Gastrocnemius medialis (tissue), 4 donors: ENCODE measurements around the gene MILR1. TPM values are rescaled to one million over a fixed set of nuclear protein-coding genes. Genes with fewer than 3 reads are reported as not detected.

Experiments
- ATAC-seq, 2 donors: fragments of 150-250 bp; one replicate each; pipeline ENCODE4 v1.9.1; 2016
- DNase-seq, 2 donors: peaks; one replicate each; pipeline ENCODE4 v3.0.0-alpha.2; 2019
- H3K27ac ChIP-seq, 4 donors: fragments of 200-600 bp; sonication (generic); 1 replicate in 1 of 4; 2 replicates in 3 of 4; pipeline ENCODE4 v1.5.1; 2016 to 2018; ENCODE audit warnings: mild to moderate bottlenecking in 2 of 4, moderate library complexity in 1 of 4
- H3K27me3 ChIP-seq, 3 donors: fragments of 200-600 bp; sonication (generic) in 2 of 3; 1 replicate in 1 of 3; 2 replicates in 2 of 3; pipeline versions ENCODE4 v1.5.1 to v1.6.0; 2016 to 2019; ENCODE audit warnings: mild to moderate bottlenecking in 1 of 3, moderate library complexity in 1 of 3
- H3K36me3 ChIP-seq, 2 donors: fragments of 200-600 bp; sonication (generic) in 1 of 2; one replicate each; pipeline ENCODE4 v1.5.1; 2017 to 2018
- H3K4me1 ChIP-seq, 2 donors: fragments of 200-600 bp; sonication (generic) in 1 of 2; one replicate each; pipeline ENCODE4 v1.5.1; 2016 to 2017; ENCODE audit warnings: mild to moderate bottlenecking in 2 of 2
- H3K4me3 ChIP-seq, 4 donors: fragments of 200-600 bp; sonication (generic) in 3 of 4; 1 replicate in 1 of 4; 2 replicates in 3 of 4; pipeline ENCODE4 v1.5.1; 2016 to 2019; ENCODE audit warnings: mild to moderate bottlenecking in 2 of 4
- H3K9me3 ChIP-seq, 3 donors: fragments of 200-600 bp; sonication (generic) in 2 of 3; 1 replicate in 1 of 3; 2 replicates in 2 of 3; pipeline ENCODE4 v1.5.1; 2016 to 2019
- POLR2A ChIP-seq, 2 donors: fragments of 450-650 bp; IDR thresholded peaks; one replicate each; pipeline ENCODE4 v1.6.1; 2017; ENCODE audit warnings: antibody characterized with exemption in 2 of 2, mild to moderate bottlenecking in 2 of 2, moderate library complexity in 2 of 2
- in situ Hi-C, 4 donors: fragments of 200-750 bp; cut with MboI; loops; one replicate each; pipeline versions ENCODE4 v1.15.0 to v1.8.0; 2017; ENCODE audit warnings: low sequenced_read_pairs in 4 of 4
- intact Hi-C: fragments of 100-400 bp; cut with DNase I; formaldehyde crosslinking; loops from one replicate; pipeline ENCODE4 v1.15.1; 2023; ENCODE audit warnings: low total_unique reads
- total RNA-seq, 4 donors: library from RNA; depleted of rRNA; stranded (reverse); fragments of >200 nt; gene quantifications; one replicate each; pipeline versions ENCODE4 v1.1.0 to v1.2.3, GENCODE V29; 2016
- TF ChIP-seq, protein P1 (sequence below), 5 experiments: fragments of 450-650 bp in 3 of 5; fragments of 200-600 bp in 2 of 5; sonication (generic) in 2 of 5; IDR thresholded peaks in 4 of 5; conservative IDR thresholded peaks in 1 of 5; 1 replicate in 4 of 5; 2 replicates in 1 of 5; pipeline ENCODE4 v1.5.1; 2016 to 2019; ENCODE audit warnings: antibody characterized with exemption in 5 of 5, mild to moderate bottlenecking in 3 of 5, moderate library complexity in 3 of 5

Gene MILR1
- total RNA-seq, 4 donors from 2014 or later, result 0.76 to 3.3 (median 2.2) TPM; not detected in 1

DNA sequence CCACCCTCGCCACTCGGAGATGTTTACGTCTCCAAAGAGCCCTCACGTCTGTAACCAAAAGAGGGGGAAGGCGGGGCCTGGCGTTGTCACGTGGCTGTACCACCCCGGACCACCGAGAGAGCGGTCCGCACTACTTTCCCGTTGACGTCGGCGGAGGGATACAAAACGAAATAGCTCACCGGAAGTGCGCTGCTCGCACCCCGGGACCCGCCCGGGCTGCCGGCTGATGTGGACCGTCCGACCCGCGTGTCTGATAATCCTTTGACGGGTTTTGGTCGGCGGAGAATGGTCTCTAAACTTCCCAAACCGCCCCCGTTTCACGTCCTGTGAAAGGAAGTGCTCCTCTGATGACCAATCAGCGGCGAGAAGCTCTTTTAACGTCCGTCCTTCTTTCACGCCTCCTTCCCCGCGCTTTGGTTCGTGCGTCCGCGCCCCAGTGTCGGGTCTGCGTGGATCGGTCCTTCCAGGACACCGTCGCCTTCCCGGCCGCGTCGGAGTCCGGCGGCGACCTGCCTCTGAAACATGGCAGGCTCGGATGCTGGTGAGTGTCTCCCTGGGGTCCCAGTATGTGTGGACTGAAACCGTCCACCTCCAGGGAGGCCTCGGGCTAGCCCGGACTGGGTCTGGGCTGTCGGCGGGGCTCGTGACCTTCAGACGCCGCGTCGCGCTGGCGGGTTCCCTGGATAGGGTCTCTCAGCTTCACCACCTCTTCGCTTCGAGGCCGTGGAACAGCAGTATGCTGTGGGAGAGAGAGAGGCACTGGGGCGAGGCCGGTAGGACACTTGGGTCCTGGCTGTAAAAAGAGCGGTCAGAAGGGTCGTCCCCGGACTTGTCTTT lies 57.9 kb downstream of the MILR1 start, which contains the start of gene CEP95:
CEP95 (plus strand) TSS at position 402 of the 837 bp plus-strand sequence; CDS start at position 523, 121 bp downstream.
- in situ Hi-C loops (loop anchor here in 2 of 4 donors (10.0 to 25.0 kb wide), 2 partner anchors 138 to 669 kb away; partner anchors contain the start of genes FTSJ3 (in 1 of the 2), PSMC5 (in 1 of the 2) and SMARCD2 (in 1 of the 2)), intact Hi-C loops (loop anchor here (1.0 to 10.0 kb wide), 6 partner anchors 9 to 1056 kb away; partner anchors contain the start of genes AXIN2, FTSJ3, POLG2 and PSMC5)
- Histone ChIP-seq H3K9me3 (no peaks in the 10 kb centered on the region), H3K27me3 (no peaks in the 10 kb centered on the region), H3K27ac (peak within 1 kb of the TSS; percentile 97 to 100 (median 99)), H3K4me3 (peak within 1 kb of the TSS; percentile 89 to 98 (median 96)), H3K4me1 (peaks cover 36 to 40% of the 10 kb centered on the region in 2 donors), H3K36me3 (peaks cover 7 to 57% of the 10 kb centered on the region in 2 donors)
- TF ChIP-seq POLR2A (IDR thresholded peaks at IDR 0.05), result peak; percentile 82 to 83
- TF ChIP-seq, protein P1, sequence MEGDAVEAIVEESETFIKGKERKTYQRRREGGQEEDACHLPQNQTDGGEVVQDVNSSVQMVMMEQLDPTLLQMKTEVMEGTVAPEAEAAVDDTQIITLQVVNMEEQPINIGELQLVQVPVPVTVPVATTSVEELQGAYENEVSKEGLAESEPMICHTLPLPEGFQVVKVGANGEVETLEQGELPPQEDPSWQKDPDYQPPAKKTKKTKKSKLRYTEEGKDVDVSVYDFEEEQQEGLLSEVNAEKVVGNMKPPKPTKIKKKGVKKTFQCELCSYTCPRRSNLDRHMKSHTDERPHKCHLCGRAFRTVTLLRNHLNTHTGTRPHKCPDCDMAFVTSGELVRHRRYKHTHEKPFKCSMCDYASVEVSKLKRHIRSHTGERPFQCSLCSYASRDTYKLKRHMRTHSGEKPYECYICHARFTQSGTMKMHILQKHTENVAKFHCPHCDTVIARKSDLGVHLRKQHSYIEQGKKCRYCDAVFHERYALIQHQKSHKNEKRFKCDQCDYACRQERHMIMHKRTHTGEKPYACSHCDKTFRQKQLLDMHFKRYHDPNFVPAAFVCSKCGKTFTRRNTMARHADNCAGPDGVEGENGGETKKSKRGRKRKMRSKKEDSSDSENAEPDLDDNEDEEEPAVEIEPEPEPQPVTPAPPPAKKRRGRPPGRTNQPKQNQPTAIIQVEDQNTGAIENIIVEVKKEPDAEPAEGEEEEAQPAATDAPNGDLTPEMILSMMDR (IDR thresholded peaks at IDR 0.05 in 4 of 5, conservative IDR thresholded peaks at IDR 0.05 in 1 of 5), result no peak
- DNase-seq (peak; percentile 94 to 97), ATAC-seq (peak; percentile 81 to 83)

DNA sequence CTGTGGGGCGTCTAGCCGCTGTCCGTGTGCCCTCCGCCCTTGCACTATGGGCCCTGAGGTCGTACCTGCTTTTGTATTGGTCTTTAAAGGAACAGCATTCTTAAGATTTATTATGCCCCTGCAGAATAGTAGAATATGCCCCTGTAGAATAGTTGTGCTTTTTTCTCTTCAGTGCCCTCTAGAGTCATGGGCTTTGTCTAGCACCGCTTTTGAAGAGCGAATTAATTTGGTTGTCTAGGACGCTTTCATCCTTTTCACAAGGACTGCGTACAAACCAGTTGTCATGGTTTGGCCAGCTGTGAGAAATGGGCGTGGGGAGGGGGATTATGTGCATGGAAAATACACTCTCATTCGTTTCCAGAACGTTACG lies 58.5 kb downstream of the MILR1 start:
- TF ChIP-seq POLR2A (IDR thresholded peaks at IDR 0.05), result no peak
- TF ChIP-seq, protein P1 (IDR thresholded peaks at IDR 0.05 in 4 of 5, conservative IDR thresholded peaks at IDR 0.05 in 1 of 5), result peak in 1 of 5 experiments; percentile 32
- ATAC-seq, result peak; percentile 26 to 30
- Histone ChIP-seq H3K9me3 (no peaks in the 10 kb centered on the region), H3K27me3 (no peaks in the 10 kb centered on the region), H3K27ac (peak overlapping the region; percentile 97 to 100 (median 99)), H3K4me1 (peaks cover 31 to 40% of the 10 kb centered on the region in 2 donors), H3K4me3 (peak overlapping the region; percentile 89 to 98 (median 96)), H3K36me3 (peaks cover 7 to 57% of the 10 kb centered on the region in 2 donors)
- intact Hi-C loops (loop anchor here (5.0 to 10.0 kb wide), 5 partner anchors 155 to 1055 kb away; partner anchors contain the start of genes AXIN2, FTSJ3, PSMC5 and SMARCD2), in situ Hi-C loops (loop anchor here in 2 of 4 donors (10.0 to 25.0 kb wide), 2 partner anchors 137 to 670 kb away; partner anchors contain the start of genes FTSJ3 (in 1 of the 2), PSMC5 (in 1 of the 2) and SMARCD2 (in 1 of the 2))
- no peak for DNase-seq

DNA sequence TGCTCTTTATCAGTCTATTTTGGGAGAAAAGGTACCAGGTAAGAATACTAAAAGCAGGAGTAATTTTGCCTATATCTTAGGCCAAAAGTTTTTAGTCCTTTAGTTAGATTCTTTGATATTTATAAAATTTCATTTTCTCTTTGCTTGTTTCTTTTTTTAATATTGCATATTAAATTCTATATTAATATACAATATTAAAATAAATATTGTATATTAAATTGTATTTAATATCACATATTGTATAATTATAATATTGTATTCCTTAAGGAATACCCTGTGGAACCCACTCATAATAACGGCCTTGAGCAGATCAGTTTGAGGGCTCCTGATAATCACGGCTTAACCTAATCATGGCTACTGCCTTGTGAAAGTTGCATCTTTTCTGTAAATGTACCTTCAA lies 59.8 kb downstream of the MILR1 start:
- no peaks in the 10 kb centered on the region for H3K9me3 ChIP-seq
- peaks cover under 1 to 57% of the 10 kb centered on the region in 2 donors for H3K36me3 ChIP-seq
- H3K27ac ChIP-seq, result peak overlapping the region in 2 of 4 donors; percentile 8 to 97
- ATAC-seq, result no peak
- in situ Hi-C loops (loop anchor here in 2 of 4 donors (10.0 to 25.0 kb wide), 2 partner anchors 136 to 671 kb away; partner anchors contain the start of genes FTSJ3 (in 1 of the 2), PSMC5 (in 1 of the 2) and SMARCD2 (in 1 of the 2)), intact Hi-C loops (loop anchor here (5.0 to 10.0 kb wide), 5 partner anchors 154 to 1054 kb away; partner anchors contain the start of genes AXIN2, FTSJ3, PSMC5 and SMARCD2)
- H3K4me3 ChIP-seq, result peak overlapping the region in 1 of 4 donors; percentile 89
- no peaks in the 10 kb centered on the region for H3K27me3 ChIP-seq
- TF ChIP-seq, protein P1 (IDR thresholded peaks at IDR 0.05 in 4 of 5, conservative IDR thresholded peaks at IDR 0.05 in 1 of 5), result no peak
- TF ChIP-seq POLR2A (IDR thresholded peaks at IDR 0.05), result no peak
- no peak for DNase-seq
- peaks cover 19 to 27% of the 10 kb centered on the region in 2 donors for H3K4me1 ChIP-seq

DNA sequence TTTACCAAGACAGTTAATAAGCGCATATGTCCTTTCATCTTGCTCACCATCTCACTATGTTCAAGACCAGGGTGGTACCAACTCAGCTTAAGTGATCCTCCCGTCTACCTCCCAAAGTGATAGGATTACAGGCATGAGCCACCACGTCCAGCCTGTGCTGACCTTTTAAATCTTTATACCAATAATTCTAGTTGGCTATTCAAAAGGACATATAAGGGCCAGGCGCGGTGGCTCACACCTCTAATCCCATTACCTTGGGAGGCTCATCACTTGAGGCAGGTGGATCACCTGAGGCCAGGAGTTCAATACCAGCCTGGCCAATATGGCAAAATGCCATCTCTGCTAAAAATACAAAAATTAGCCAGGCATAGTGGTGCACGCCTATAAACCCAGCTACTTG lies 60.3 kb downstream of the MILR1 start:
- Histone ChIP-seq H3K27me3 (no peaks in the 10 kb centered on the region), H3K27ac (peak overlapping the region in 1 of 4 donors; percentile 4), H3K4me1 (peaks cover 14 to 22% of the 10 kb centered on the region in 2 donors), H3K36me3 (peaks cover 0 to 55% of the 10 kb centered on the region in 2 donors), H3K4me3 (no peak overlapping the region), H3K9me3 (no peaks in the 10 kb centered on the region)
- intact Hi-C loops, result loop anchor here (5.0 to 10.0 kb wide), 5 partner anchors 153 to 1053 kb away; partner anchors contain the start of genes AXIN2, FTSJ3, PSMC5 and SMARCD2
- TF ChIP-seq, protein P1 (IDR thresholded peaks at IDR 0.05 in 4 of 5, conservative IDR thresholded peaks at IDR 0.05 in 1 of 5), result no peak
- no peak for ATAC-seq
- in situ Hi-C loops, result loop anchor here in 2 of 4 donors (10.0 to 25.0 kb wide), 2 partner anchors 136 to 672 kb away; partner anchors contain the start of genes FTSJ3 (in 1 of the 2), PSMC5 (in 1 of the 2) and SMARCD2 (in 1 of the 2)
- DNase-seq, result no peak
